A172 (cell line): ENCODE results near the gene ADAMTS2. TPM values are rescaled to one million over a fixed set of nuclear protein-coding genes. Genes with fewer than 3 reads are reported as not detected.

Source experiments
- DNase-seq: peaks from one replicate; pipeline ENCODE4 v3.0.0-alpha.2; 2015; ENCODE audit warnings: low spot score
- total RNA-seq: library from RNA; depleted of rRNA; stranded (reverse); fragments of >200 nt; shearing (Covaris generic); gene quantifications from 2 replicates; pipeline ENCODE4 v1.2.3, GENCODE V29; 2014

The ADAMTS2 gene
- total RNA-seq, 1 experiment from 2014 or later = 0.14 TPM

GRCh38 chr5:179232091-179232735 lies 113.0 kb downstream of the ADAMTS2 start:
- DNase-seq = no peak

DNA sequence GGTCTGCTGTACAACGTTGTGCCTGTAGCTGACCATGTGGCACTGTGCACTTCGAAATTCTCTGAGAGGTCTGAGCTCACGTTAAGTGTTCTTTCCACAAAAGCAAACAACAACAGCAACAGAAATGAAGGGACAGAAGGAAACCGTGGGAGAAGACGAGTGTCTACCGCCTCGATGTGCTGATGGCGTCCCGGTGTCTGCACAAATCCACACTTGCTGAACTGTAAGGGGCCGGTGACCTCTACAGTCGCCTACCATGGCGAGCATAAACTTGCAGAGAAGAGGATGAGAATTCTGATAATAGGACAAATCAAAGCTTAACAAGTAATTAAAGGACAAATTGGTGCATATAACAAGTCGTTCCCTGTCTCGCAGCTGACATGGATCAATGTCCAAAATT lies 114.0 kb downstream of the ADAMTS2 start:
- DNase-seq = no peak

GRCh38 chr5:179230061-179230461 lies 115.2 kb downstream of the ADAMTS2 start:
- no peak for DNase-seq

DNA sequence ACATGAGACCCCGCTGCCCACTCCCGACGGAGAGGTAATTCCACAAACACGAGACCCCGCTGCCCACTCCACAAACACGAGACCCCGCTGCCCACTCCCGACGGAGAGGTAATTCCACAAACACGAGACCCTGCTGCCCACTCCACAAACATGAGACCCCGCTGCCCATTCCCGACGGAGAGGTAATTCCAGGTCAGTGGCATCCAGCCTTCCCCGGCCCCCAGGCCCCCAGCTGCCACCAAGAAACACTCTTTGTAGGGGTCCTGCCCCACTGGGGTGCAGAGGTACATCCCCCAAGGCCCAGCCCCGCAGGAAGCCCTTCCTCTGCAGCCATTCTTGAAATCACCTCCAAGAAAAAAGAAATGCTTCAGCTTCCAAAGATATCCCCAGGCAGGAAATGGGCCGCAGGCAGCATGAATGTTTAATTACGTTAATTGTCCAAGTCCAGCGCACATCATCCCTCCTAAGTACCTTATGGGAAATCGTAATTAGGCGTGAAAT lies 115.9 kb downstream of the ADAMTS2 start:
- DNase-seq = no peak

GRCh38 chr5:179228341-179229121 lies 116.7 kb downstream of the ADAMTS2 start:
- no peak for DNase-seq

- no peak for DNase-seq
These were observed 117.5 kb downstream of the ADAMTS2 start for GRCh38 chr5:179227580-179228311.

DNA sequence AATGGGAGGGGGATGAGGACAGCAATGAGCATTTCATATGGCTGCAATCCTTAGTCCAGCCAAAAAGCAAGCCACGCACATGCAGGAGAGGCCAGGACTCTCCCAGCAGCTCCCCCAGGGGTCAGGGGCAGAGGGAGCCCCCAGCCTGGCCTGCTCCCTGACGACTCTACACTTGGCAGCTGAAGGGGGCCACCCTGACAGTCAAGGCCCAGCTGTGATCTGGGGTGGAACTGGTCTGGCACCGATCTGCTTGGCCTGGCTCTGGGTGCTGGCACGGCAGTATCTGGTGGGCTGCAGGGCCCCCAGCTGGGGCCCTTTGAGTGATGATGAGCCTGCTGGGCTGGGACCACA lies 118.1 kb downstream of the ADAMTS2 start:
- DNase-seq = no peak

GRCh38 chr5:179226696-179227095 lies 118.6 kb downstream of the ADAMTS2 start:
- no peak for DNase-seq

GRCh38 chr5:179225387-179225786 lies 119.9 kb downstream of the ADAMTS2 start:
- DNase-seq = no peak

- no peak for DNase-seq
These were observed 120.5 kb downstream of the ADAMTS2 start for GRCh38 chr5:179224741-179225140.

DNA sequence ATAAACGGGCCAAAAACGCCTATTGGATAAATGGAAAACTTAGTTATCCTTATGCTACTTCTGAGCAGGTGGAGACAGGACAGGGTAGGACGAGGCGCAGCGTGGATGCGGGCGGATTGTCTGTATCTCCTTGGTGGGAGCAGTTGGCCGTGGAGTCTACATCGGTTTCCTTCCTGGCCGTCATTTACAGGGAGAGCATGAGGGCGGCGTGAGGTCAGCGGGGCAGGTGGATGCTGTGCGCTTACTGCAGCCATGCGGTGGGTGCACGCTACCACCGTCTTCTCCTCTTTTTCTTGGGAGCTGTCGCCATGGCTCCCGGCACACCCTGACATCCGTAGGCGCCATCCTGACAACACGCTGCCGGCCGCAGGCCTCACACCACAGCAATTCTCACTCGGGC lies 121.3 kb downstream of the ADAMTS2 start:
- no peak for DNase-seq

- DNase-seq = no peak
These were observed 121.7 kb downstream of the ADAMTS2 start for GRCh38 chr5:179223528-179223927.

- DNase-seq = no peak
These were observed 122.8 kb downstream of the ADAMTS2 start for GRCh38 chr5:179222246-179223017.

- no peak for DNase-seq
These were observed 123.4 kb downstream of the ADAMTS2 start for GRCh38 chr5:179221877-179222220.

GRCh38 chr5:179221196-179221876 lies 123.9 kb downstream of the ADAMTS2 start:
- DNase-seq = no peak

GRCh38 chr5:179220716-179221115 lies 124.5 kb downstream of the ADAMTS2 start:
- no peak for DNase-seq

DNA sequence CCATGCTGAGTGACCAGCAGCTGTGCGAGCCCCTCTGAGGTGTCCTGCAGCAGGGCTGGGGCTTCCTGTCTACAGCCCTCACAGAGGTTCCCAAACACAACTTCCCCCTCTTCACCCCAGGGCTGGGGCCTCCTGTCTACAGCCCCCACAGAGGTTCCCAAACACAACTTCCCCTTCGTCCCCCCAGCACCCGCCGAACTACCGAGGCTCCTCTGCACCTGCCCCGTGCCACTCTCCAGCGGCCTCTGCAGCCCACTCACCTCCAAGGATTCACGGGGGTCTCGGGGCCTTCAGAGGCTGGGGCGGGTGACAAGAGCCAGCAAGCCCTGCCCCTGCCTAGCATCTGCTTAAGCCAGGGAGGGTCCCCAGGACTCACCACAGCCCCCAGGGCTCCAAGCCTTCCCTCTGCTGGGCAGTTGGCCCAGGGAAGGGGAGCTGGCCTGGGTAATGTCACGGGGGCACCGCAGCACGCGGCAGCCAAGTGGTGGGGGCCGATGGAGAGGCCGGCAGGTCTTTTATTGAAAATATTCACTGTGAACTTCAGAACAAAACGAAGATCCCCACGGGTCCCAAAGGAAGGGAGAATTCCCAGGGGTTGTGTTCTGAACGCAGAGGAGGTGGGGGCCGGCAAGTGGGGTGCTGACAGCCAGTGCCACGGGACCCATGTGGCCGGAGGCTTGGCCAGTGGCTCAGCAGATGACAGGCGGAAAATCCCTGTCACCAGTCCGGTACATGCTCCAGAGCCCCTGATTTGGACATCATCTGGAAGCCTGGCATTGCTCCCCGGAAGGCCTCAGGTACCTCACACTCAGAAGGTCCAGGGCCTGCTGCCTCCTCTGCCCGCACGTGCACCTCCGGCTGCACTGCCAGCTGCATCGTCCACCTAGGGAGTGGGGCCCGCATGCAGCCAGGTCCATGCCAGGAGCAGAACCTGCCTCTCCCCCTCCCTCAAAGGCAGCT lies 125.3 kb downstream of the ADAMTS2 start:
- no peak for DNase-seq

GRCh38 chr5:179218943-179219330 lies 126.3 kb downstream of the ADAMTS2 start:
- DNase-seq = no peak

- no peak for DNase-seq
These were observed 127.0 kb downstream of the ADAMTS2 start for GRCh38 chr5:179217956-179218942.
